GM15510 (cell line): Measurements from ENCODE around the gene STARD13.

Experiments used
- POLR2A ChIP-seq: IDR thresholded peaks from 3 replicates; pipeline ENCODE4 v1.6.1; 2011; ENCODE audit warnings: borderline replicate concordance; ENCODE audit not compliant: insufficient read length; ENCODE audit errors: extremely low read depth

Gene STARD13

GRCh38 chr13:33096886-33097605 lies 188.5 kb downstream of the STARD13 start:
- TF ChIP-seq POLR2A = no peak

- TF ChIP-seq POLR2A = no peak
Observed at GRCh38 chr13:33092073-33092987, 193.2 kb downstream of the STARD13 start.

GRCh38 chr13:33091415-33091774 lies 194.2 kb downstream of the STARD13 start:
- no peak for TF ChIP-seq POLR2A

- no peak for TF ChIP-seq POLR2A
Observed at GRCh38 chr13:33090755-33091414, 194.7 kb downstream of the STARD13 start.

- no peak for TF ChIP-seq POLR2A
Observed at GRCh38 chr13:33089311-33089710, 196.2 kb downstream of the STARD13 start.

GRCh38 chr13:33087790-33088189 lies 197.8 kb downstream of the STARD13 start:
- no peak for TF ChIP-seq POLR2A

- no peak for TF ChIP-seq POLR2A
Observed at GRCh38 chr13:33087091-33087490, 198.5 kb downstream of the STARD13 start.

- TF ChIP-seq POLR2A = no peak
Observed at GRCh38 chr13:33083054-33083453, 202.5 kb downstream of the STARD13 start.

GRCh38 chr13:33081666-33082065 lies 203.9 kb downstream of the STARD13 start:
- TF ChIP-seq POLR2A = no peak

- TF ChIP-seq POLR2A = no peak
Observed at GRCh38 chr13:33080972-33081590, 204.5 kb downstream of the STARD13 start.

GRCh38 chr13:33079960-33080359 lies 205.6 kb downstream of the STARD13 start:
- TF ChIP-seq POLR2A = no peak

- no peak for TF ChIP-seq POLR2A
Observed at GRCh38 chr13:33078263-33078662, 207.3 kb downstream of the STARD13 start.

- no peak for TF ChIP-seq POLR2A
Observed at GRCh38 chr13:33076001-33076992, 209.3 kb downstream of the STARD13 start.

- no peak for TF ChIP-seq POLR2A
Observed at GRCh38 chr13:33073338-33073737, 212.2 kb downstream of the STARD13 start.
